Midbrain (tissue), 1 donor: ENCODE results near the gene AVPI1.
"Not testable (repeated sequence)": the region's sequence is repeated elsewhere in the genome, so short reads cannot be mapped to it uniquely, and the experiment has no call there.

ENCODE experiments used
- DNase-seq: peaks from one replicate; lab custom pipeline; 2025; lab: John Stamatoyannopoulos, UW

AVPI1 gene

DNA sequence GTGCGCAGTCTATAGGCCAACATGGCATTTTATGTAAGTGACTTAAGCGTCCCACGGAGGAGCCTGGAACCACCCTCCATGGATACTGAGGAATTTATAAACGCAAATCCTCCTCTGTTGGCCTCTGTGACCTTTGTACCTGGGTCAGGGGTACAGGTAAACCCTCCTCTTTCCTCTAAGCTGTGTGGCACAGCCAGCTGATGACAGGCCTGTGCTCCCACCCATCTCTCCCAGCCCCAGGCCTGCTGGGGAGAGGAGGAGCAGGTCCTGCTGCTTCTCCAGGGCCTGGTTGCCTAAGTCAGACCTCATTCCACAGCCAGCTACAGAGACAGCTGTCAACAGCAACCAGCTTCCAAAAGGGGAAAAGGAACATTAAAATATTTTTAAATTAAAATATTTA is 5.0 kb downstream of the AVPI1 start:
- DNase-seq: no peak

DNA sequence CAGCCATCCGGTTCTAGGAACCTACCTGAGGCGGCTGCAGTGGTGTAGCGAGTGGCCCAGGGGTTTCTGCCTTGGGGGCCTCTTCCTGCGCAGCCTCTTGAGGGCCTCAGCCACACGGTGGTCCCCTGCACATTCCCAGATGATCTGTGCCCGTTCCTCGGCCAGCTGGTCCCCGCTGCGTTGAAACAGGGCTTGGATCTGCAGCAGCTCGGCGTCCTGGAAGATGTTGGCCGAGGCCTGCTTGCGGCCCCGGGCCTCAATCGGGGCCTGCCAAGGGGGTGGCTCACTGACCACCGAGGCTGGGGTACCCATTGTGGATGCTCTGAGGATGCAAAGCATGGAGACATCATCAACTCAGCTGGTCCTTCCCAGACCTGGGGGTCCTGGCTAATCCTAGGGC is 7.4 kb downstream of the AVPI1 start:
- no peak for DNase-seq

DNA sequence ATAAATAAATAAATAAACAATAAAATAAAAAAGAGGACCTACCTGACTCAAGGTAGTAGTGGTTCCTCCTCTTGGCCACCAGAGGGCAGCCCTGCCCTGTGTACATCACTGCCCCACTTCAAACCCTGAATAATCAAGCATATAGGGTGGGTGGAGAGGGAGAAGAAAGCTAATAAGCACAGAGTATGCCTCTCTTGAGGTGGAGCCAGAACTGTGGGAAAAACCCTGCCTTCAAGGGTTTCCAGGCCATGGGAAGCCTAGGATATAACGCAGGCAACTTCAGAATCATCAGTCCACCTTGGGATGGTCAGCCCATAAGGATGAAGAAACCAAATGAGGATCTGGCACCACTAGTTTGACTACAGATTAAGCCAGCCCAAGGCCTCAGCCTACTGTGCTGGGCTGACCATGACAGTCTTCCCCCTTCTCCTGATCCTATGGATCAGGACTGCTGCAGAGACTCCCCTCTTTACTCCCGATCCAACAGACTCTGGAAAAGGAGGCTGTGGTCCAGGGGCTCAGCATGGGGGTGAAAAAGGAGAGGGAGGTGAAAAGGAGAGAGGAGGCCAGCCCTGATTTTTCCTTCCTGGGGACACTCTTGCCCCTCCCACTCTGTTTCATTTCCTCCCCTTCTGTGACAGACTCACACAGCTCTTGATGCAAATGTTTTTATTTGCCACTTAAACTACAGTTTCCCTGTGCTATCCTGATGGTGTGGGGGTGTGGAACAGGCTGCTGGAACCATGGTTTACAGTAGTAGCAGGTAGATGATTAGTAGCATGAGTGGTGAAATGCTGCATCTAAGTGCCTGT is 10.1 kb downstream of the AVPI1 start:
- peak; percentile 19 for DNase-seq

DNA sequence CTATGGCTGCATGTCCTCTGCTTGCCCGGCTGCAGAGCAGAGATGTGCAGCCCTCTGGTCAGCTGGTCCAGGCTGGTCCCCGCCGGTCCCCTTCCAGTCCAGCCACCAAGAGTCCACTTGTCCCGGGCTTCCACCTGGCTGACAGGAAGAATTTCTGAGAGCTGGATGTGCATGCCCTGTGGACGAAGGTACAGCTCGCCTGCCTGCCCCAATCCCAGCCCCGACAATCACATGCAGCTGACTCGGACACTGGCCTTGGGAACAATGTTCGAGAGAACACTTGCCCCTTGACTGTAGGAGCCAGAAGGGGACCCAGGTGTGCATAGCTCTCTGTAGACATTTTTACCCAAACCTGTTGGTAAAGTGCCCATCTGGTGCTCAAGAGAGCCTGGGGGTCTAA is 11.8 kb downstream of the AVPI1 start:
- no peak for DNase-seq

DNA sequence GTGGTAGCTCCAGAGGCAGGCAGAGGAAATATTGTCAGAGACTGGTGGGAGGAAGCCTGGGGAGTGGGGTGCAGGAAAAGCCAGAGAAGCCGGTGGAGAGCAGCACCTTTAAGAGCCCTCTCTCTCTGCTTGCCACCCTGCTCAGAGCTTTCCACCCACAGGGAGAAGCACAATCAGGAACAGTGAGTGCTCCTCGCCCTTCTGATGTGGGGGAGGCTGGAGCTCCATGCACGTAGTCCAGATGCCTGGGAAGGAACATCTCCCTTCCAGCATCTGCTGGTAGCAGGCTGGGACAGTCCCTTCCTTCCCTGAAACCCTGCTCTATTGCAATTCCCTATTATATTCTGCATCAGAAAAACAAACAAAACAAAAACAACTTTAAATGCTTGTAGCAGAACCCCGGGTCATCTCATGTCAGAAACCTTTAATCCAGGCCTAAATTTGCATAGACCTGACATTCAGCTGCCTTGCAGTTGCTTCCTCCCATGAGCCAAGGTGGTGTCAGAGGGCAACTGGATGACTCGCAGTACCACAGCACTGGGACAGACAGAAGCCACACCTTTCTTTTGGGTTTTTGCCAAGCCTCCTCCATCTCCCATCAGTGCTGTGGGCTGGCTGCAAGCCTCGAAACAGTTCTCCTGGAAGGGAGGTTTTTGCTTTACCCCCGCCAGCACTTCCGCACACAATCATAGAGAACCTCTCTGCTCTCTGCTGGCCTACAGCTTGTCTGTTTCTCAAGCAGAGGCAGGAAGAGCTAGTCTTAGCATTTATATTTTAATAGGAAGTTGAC is 13.1 kb downstream of the AVPI1 start:
- DNase-seq: no peak

DNA sequence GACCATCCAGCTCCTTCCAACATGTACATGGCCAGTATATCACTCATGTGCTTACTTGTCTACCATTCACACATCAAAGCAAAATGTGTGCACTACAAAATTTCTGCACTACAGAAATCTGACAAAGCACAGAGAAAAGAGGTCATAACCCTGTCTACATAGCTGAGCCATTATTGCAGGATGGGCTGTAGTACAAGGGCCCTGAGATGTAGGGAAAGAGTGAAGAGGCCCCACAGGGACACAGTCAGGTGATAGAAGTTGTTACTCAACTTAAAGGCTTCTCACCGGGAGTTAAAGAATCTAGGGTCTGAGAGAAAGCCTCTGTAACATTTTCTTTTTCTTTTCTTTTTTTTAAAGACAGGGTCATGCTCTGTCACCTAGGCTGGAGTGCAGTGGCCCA is 17.5 kb downstream of the AVPI1 start:
- DNase-seq: no peak

DNA sequence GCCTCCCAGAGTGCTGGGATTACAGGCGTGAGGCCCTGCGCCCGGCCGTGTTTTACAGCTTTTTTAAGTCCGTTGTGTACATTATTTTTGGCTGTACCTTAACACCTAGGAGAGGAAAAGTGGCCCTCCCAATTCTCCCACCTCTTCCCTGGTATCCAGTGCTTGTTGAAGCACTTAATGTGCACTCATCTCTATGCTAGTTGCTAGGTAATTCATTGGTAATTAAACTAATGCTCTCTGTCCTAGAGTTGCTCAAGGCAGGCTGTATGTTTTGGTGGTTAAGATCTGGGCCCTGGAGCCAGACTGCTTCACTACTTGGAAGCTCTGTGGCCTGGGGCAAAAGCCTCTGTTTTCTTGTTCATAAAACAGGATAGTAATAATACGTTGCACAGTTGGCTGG is 19.6 kb downstream of the AVPI1 start:
- DNase-seq: no peak

DNA sequence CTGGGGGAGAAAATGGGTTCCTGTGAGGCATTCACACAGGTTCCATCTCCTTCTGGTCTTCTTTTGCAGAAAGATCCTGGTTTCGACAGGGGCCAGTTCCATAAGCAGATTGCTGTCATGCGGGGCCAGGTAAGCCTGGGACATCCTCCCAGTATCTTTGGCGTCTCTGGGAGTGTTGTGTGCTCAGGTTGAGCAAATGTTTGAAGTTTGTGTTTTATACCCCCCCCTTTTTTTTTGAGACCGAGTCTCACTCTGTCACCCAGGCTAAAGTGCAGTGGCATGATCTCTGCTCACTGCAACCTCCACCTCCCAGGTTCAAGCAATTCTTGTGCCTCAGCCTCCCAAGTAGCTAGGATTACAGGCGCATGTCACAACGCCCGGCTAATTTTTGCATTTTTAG is 20.0 kb downstream of the AVPI1 start:
- no peak for DNase-seq

DNA sequence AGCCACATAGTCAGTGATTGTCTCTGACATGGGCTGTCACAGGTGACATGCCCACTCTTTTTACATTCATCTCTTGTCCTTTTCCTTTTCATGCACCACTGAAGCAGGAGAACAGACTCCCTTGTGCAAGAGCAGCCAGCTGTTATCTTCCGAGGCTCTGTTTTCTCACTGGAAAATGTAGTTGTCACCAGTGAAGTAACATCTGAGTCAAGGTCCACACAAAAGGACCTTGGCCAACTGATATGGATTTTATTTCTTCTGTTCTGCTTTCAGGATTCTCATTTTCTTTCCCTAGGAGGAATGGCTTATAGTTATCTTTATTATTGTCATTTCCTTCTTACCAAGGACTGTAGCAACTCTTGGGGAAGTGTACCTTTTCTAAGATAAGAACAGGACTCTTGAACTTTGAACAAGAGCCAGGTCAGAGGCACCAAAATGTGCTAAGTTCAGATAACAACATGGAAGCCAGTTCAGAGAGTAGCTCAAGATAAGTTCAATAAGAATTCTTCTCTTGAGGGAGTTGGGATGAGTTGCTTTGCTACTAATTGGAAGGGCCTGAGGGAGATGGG is 22.7 kb downstream of the AVPI1 start:
- DNase-seq: no peak

DNA sequence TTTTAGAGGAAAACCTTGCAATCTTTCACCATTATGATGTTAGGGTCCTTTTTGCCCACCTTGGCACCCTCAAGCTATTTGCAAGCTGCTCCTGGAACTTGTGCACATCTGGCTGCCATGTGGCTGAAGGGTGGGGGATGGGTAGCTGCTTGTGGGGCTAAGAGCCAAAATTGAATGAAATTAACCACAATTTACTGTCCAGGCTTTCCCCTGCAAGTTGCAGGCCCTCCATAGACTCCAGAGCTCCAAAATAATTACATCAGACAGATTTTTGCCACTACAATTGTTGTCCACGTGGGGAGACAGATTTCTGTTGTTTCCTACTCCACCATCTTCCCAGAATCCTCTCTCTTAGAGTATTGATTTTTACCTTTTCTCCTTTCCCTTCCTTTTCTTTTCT is 27.5 kb downstream of the AVPI1 start:
- DNase-seq: no peak

DNA sequence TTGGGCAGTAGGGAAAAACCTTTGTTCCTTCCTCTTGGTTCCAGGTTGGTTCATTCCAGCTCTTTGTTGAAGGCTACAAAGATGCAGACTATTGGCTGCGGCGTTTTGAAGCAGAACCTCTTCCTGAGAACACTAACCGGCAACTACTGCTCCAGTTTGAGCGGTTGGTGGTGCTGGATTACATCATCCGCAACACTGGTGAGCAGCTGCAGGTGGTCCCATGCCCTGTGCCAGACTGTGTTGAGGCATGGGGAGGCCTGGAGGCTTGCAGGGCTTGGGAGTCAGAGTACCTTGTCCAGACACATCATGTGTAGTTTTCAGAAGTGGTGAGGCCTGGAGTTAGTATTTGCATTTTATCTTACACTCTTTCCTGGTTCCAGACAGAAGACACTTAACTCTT is 30.3 kb downstream of the AVPI1 start:
- DNase-seq: no peak

DNA sequence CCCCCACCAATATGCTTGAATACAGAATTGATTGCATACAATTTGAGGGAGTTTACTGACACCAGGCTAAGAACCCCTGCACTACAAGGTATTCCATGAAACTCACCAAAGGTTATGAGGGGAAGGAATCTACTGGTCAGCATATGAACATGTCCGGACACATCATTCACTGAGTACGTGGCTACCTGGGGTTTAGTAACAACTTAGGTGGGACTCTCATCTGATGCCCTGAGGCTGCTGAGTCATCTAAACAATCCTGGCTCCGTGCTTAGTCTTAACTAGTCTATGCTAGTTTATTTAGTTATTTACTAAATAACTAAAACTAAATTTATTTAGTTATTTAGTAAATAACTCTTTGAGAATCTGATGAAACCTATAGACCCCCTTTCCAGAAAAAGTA is 35.3 kb downstream of the AVPI1 start:
- no peak for DNase-seq

DNA sequence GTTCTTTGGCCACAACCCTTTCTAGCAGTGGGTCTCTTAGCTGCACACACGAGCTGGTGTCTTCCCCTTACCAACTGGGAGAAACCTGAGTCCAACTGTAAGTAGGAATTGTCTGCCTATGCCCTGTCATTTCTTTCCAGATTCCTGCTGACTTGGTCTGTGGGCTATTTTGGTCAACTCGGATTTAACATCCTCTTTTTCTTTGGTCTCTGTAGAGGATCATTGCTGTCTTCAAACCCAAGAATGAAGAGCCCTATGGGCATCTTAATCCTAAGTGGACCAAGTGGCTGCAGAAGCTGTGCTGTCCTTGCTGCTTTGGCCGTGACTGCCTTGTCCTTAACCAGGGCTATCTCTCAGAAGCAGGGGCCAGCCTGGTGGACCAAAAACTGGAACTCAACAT is 36.3 kb downstream of the AVPI1 start:
- peak; percentile 7 for DNase-seq

DNA sequence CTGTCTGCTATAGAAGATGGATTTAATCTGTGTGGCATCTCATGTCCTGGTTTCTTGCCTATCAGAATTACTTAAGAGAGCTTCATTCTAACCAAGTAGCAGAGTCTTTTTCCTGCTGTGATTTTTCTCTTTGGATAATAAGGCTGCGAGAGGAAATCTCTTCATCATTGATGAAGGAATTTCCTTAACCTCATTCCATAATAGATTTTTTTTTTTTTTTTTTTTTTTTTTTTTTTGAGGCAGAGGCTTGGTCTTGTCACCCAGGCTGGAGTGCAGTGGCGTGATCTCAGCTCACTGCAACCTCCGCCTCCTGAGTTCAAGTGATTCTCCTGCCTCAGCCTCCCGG is 37.7 kb downstream of the AVPI1 start:
- not testable (repeated sequence) for DNase-seq

DNA sequence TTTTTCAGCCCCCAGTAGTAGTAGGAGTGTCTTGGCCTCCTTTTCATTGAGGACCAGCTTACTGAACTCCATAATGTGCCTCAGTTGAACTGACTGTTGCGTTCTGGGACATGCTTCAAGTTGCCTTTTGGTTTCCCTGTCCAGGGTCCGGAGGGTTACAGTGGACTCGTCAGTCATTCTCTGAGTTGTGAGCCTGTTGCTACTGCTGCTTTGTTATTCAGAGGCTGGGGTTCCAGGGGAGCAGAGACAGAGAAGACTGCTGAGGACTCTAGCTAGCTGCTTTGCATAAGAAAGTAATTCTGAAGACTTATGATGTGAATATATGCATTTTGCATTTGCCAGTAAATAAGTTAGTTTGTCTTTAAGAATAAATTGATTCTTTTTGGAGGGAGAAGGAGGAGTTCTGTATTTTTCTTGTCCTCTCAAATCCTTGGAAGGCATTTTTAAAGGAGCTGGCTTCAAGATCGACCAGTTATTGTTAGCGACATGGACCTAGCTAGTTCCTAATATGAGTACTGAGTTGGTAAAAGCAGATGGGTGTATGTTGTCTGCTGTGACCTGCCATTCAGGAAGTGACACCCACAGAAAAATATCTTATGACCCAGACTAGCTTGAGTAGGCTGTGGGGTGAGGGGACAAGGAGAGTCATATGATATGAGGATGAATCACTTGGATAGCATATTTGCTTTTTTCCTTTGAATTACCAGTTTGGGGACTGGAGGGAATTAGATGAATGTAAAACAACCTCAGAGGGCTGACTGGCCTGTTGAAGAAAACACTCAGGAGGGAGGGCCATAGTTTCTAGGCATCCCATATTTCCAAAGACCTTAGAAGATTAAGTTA is 38.3 kb downstream of the AVPI1 start:
- no peak for DNase-seq

DNA sequence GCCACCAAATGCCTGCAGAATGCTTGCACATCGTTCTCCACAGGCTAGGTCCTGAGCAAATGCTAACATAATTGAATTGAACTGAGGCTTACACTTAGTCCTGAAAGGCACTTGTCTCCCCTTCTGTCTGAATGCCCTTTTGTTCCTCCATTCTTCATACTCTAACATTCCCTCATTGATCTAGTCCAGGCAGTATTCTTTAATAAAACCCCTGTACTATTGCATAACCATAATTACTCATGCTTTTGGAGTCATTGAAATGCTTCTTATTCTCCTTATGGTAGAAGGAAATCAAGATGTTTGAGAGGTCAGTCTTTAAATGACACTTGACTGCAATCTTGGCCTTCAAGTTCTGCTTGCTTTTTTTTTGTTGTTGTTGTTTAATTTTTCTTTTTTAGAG is 39.5 kb downstream of the AVPI1 start:
- DNase-seq: no peak

DNA sequence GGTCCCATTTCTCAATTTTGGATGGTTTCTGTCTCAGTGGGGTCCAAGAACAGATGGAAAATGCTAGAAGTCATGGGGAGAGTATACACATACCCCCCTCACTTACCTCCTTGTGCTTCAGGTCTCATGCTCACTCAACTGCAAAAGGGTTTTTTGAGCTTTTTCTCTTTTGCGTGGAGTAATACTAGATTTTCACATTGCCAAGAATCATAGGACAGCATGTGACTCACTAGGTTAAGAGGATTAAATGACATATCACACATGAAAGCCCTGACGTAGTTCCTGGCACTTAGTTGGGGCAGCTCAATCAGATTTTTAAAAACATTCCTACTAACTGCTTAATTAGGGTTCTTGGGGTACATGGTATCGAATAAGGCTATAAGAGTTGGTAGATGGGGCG is 42.1 kb downstream of the AVPI1 start:
- DNase-seq: no peak

DNA sequence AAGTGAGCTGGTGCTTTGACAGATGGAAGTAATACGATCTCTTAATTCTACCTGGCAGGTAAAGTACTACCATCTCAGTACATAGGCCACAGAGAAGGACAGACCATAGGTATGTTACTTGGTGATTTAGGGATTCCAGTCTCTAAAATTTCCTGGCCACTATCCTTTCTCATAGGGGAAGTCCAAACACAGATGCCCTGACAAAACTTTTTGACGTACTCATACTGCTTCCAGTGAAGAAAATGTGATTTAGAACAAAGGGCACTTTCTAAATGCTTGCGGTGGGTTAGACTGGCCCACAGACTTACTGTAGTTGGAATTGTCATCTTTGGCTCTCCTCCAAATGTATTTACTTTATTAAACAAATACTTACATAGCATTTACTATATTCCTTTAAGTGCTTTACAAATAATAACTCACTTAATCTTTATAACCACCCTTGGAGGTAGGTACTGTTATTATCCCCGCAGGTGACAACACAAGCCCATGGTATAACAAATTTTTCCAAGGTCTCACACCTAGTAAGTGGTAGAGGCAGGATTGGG is 43.5 kb downstream of the AVPI1 start:
- DNase-seq: no peak

DNA sequence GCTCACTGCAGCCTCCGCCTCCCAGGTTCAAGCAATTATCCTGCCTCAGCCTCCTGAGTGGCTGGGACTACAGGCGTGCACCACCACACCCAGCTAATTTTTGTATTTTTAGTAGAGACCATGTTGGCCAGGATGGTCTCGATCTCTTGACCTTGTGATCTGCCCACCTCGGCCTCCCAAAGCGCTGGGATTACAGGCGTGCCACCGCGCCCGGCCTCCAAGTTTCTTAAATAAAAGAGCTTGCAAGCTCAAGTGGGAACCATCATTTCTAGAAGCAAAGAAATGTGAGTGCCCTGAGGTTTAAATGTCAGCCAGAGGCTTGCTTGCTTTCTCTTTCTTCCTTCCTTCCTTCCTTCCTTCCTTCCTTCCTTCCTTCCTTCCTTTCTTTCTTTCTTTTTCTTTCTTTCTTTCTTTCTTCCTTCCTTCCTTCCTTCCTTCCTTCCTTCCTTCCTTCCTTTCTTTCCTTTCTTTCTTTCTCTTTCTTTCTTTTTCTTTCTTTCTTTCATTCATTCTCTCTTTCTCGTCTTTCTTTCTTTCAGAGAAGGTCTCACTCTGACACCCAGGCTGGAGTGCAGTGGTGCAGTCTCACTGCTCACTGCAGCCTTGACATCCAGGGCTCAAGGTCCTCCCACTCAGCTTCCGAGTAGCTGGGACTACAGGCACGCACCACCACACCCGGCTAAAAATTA is 44.4 kb downstream of the AVPI1 start:
- not testable (repeated sequence) for DNase-seq

DNA sequence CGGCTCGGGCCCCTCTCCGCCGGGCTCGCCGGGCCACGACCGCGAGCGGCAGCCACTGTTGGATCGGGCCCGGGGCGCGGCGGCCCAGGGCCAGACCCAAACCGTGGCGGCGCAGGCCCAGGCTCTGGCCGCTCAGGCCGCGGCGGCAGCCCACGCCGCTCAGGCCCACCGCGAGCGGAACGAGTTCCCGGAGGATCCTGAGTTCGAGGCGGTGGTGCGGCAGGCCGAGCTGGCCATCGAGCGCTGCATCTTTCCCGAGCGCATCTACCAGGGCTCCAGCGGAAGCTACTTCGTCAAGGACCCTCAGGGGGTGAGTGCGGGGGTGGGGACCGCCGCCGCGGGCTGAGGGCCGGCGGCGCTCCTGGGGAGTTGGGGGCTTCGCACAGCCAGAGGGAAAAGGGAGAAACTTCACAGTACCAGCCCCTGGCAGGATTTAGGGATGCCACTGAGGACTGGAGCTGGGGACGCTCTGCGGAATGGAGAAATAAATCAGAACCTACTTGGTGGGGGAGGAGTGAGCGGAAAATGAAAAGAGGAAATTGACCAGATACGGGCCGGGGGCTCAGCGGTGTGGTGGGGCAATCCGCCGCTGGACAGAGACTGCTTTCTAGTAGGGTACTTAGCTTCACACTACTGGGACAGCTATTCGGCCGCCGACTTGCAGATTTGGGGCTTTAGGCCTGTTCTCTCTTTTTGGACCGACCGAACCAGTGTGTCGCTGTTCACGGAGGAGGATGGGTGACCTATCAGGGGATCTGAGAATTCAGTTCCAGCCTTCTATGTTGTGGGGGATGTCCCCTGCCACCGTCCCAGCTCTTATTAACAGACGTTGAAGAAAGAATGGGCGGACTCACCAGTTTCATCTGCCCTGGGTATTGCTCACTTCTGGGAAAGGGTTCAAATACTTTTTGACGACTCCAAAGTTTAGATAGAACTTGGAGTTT is 45.9 kb downstream of the AVPI1 start:
- DNase-seq: no peak
